GM23338 (cell line): Measurements from ENCODE around the gene DMD.

Source experiments
- ETS1 ChIP-seq: IDR thresholded peaks from 2 replicates; pipeline ENCODE4 v1.6.1; 2016; ENCODE audit warnings: antibody characterized with exemption
- EZH2 ChIP-seq: fragments of 200-600 bp; sonication (generic); IDR thresholded peaks from one replicate; pipeline ENCODE4 v1.8.0; 2017; ENCODE audit warnings: antibody characterized with exemption, mild to moderate bottlenecking, low read depth; ENCODE audit not compliant: unreplicated experiment
- EZH2phosphoT487 ChIP-seq: fragments of 200-600 bp; sonication (generic); IDR thresholded peaks from one replicate; pipeline ENCODE4 v1.8.1; 2018; ENCODE audit warnings: antibody characterized with exemption; ENCODE audit not compliant: unreplicated experiment
- JUNB ChIP-seq: IDR thresholded peaks from one replicate; pipeline ENCODE4 v1.6.1; 2016; ENCODE audit warnings: antibody characterized with exemption; ENCODE audit not compliant: unreplicated experiment
- POLR2AphosphoS5 ChIP-seq: IDR thresholded peaks from 2 replicates; pipeline ENCODE4 v1.6.1; 2016; ENCODE audit warnings: antibody characterized with exemption, low read depth
- REST ChIP-seq: IDR thresholded peaks from one replicate; pipeline ENCODE4 v1.6.1; 2018; ENCODE audit warnings: antibody characterized with exemption; ENCODE audit not compliant: unreplicated experiment
- ZNF114 ChIP-seq: fragments of 250-450 bp; sonication (Bioruptor Pico); IDR thresholded peaks from 2 replicates; pipeline ENCODE4 v1.5.0; 2020; ENCODE audit warnings: mild to moderate bottlenecking, moderate library complexity
- TF ChIP-seq, protein P1 (sequence below), 2 experiments: fragments of 200-600 bp in 1 of 2; sonication (generic) in 1 of 2; conservative IDR thresholded peaks; 2 replicates each; pipeline versions ENCODE4 v1.5.1 to v1.6.1; 2016 to 2017; ENCODE audit warnings: antibody characterized with exemption in 2 of 2, low read depth in 2 of 2, mild to moderate bottlenecking in 2 of 2, moderate library complexity in 1 of 2

DNA sequence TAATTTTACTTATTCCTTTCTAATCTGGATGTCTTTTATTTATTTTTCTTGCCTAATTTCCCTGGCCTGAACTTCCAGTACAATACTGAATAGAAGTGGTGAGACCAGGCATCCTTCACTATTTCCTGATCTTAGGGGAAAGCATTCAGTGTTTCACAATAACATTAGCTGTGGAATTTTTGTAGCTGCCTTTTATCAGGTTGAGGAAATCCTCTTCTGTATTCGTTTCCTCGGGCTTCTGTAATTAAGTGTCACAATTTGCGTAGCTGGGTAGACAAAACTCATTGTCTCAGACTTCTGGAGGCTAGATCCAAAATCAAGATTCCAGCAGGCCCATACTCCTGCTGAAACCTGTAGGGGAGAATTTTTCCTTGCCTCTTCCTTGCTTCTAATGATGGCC, 1541.1 kb downstream of the DMD start:
- TF ChIP-seq, protein P1, sequence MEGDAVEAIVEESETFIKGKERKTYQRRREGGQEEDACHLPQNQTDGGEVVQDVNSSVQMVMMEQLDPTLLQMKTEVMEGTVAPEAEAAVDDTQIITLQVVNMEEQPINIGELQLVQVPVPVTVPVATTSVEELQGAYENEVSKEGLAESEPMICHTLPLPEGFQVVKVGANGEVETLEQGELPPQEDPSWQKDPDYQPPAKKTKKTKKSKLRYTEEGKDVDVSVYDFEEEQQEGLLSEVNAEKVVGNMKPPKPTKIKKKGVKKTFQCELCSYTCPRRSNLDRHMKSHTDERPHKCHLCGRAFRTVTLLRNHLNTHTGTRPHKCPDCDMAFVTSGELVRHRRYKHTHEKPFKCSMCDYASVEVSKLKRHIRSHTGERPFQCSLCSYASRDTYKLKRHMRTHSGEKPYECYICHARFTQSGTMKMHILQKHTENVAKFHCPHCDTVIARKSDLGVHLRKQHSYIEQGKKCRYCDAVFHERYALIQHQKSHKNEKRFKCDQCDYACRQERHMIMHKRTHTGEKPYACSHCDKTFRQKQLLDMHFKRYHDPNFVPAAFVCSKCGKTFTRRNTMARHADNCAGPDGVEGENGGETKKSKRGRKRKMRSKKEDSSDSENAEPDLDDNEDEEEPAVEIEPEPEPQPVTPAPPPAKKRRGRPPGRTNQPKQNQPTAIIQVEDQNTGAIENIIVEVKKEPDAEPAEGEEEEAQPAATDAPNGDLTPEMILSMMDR (conservative IDR thresholded peaks at IDR 0.05; ENCODE audit: low read depth in 2 of 2): no peak
- TF ChIP-seq POLR2AphosphoS5 (no peak), EZH2 (no peak), ZNF114 (no peak), ETS1 (no peak), REST (no peak), EZH2phosphoT487 (no peak), JUNB (no peak)
